Breast epithelium (tissue), 4 donors: ENCODE results near the gene TEAD2. TPM values are rescaled to one million over a fixed set of nuclear protein-coding genes. Genes with fewer than 3 reads are reported as not detected.

Experiments used
- DNase-seq, 2 donors: peaks; one replicate each; pipeline ENCODE4 v3.0.0-alpha.2; 2019; ENCODE audit warnings: low spot score in 2 of 2
- H3K27ac ChIP-seq, 2 donors: fragments of 200-600 bp; sonication (generic) in 1 of 2; one replicate each; pipeline ENCODE4 v1.5.1; 2016 to 2019; ENCODE audit warnings: mild to moderate bottlenecking in 1 of 2
- H3K27me3 ChIP-seq, 2 donors: fragments of 200-600 bp; sonication (generic) in 1 of 2; one replicate each; pipeline versions ENCODE4 v1.5.1 to v1.6.0; 2017 to 2019; ENCODE audit warnings: control low read depth in 1 of 2, mild to moderate bottlenecking in 1 of 2
- H3K36me3 ChIP-seq: fragments of 200-600 bp; one replicate; pipeline ENCODE4 v1.5.1; 2019
- H3K4me1 ChIP-seq, 2 donors: fragments of 200-600 bp; sonication (generic); one replicate each; pipeline ENCODE4 v1.5.1; 2016 to 2019; ENCODE audit warnings: control low read depth in 1 of 2
- H3K4me3 ChIP-seq, 3 donors: fragments of 200-600 bp; sonication (generic); 1 replicate in 2 of 3; 2 replicates in 1 of 3; pipeline ENCODE4 v1.5.1; 2016 to 2019; ENCODE audit warnings: mild to moderate bottlenecking in 3 of 3, moderate library complexity in 2 of 3
- H3K9me3 ChIP-seq, 2 donors: fragments of 200-600 bp; sonication (generic) in 1 of 2; one replicate each; pipeline ENCODE4 v1.5.1; 2016 to 2019; ENCODE audit warnings: control low read depth in 1 of 2
- CTCF ChIP-seq, 3 donors: fragments of 450-650 bp; IDR thresholded peaks; one replicate each; pipeline ENCODE4 v1.5.1; 2016 to 2017; ENCODE audit warnings: antibody characterized with exemption in 3 of 3, mild to moderate bottlenecking in 3 of 3, moderate library complexity in 3 of 3
- POLR2A ChIP-seq: fragments of 450-650 bp; IDR thresholded peaks from one replicate; pipeline ENCODE4 v1.6.1; 2016; ENCODE audit warnings: antibody characterized with exemption, mild to moderate bottlenecking, moderate library complexity
- POLR2AphosphoS5 ChIP-seq, 3 donors: sonication (generic); formaldehyde crosslinking; IDR thresholded peaks; one replicate each; pipeline ENCODE4 v1.6.1; 2017; ENCODE audit warnings: antibody characterized with exemption in 3 of 3
- intact Hi-C: fragments of 100-400 bp; cut with DNase I; formaldehyde crosslinking; loops from one replicate; pipeline ENCODE4 v1.15.1; 2023; ENCODE audit warnings: low total_unique reads
- total RNA-seq, 3 donors: library from RNA; depleted of rRNA; stranded (reverse); fragments of >200 nt; gene quantifications; one replicate each; pipeline ENCODE4 v1.1.0, GENCODE V29; 2016

The TEAD2 gene
- total RNA-seq, 3 donors from 2014 or later = 24.9 to 30.0 (median 25.1) TPM

- DNase-seq = no peak
- Histone ChIP-seq H3K4me1 (no peaks in the 10 kb centered on the region), H3K36me3 (no peaks in the 10 kb centered on the region), H3K27me3 (no peaks in the 10 kb centered on the region), H3K4me3 (no peak overlapping the region), H3K27ac (no peak overlapping the region), H3K9me3 (no peaks in the 10 kb centered on the region)
- intact Hi-C loops = no loop called here
- TF ChIP-seq POLR2A (no peak), CTCF (IDR thresholded peaks at IDR 0.05) (no peak), POLR2AphosphoS5 (IDR thresholded peaks at IDR 0.05) (no peak)
Measured at GRCh38 chr19:49398001-49398615, 35.9 kb upstream of the TEAD2 start.

GRCh38 chr19:49396738-49397505 lies 34.7 kb upstream of the TEAD2 start:
- intact Hi-C loops = no loop called here
- no peaks in the 10 kb centered on the region for H3K27me3 ChIP-seq
- H3K4me1 ChIP-seq = no peaks in the 10 kb centered on the region
- DNase-seq = no peak
- H3K27ac ChIP-seq = no peak overlapping the region
- H3K9me3 ChIP-seq = no peaks in the 10 kb centered on the region
- TF ChIP-seq POLR2AphosphoS5 (IDR thresholded peaks at IDR 0.05) = no peak
- TF ChIP-seq POLR2A = no peak
- no peak for TF ChIP-seq CTCF (IDR thresholded peaks at IDR 0.05)
- H3K36me3 ChIP-seq = no peaks in the 10 kb centered on the region
- H3K4me3 ChIP-seq = no peak overlapping the region

GRCh38 chr19:49395581-49396407 lies 33.6 kb upstream of the TEAD2 start:
- intact Hi-C loops = no loop called here
- Histone ChIP-seq H3K27ac (no peak overlapping the region), H3K27me3 (no peaks in the 10 kb centered on the region), H3K4me3 (no peak overlapping the region), H3K36me3 (no peaks in the 10 kb centered on the region), H3K9me3 (no peaks in the 10 kb centered on the region), H3K4me1 (no peaks in the 10 kb centered on the region)
- TF ChIP-seq CTCF (IDR thresholded peaks at IDR 0.05) (no peak), POLR2A (no peak), POLR2AphosphoS5 (IDR thresholded peaks at IDR 0.05) (no peak)
- no peak for DNase-seq

- no peak for DNase-seq
- Histone ChIP-seq H3K4me3 (no peak overlapping the region), H3K36me3 (no peaks in the 10 kb centered on the region), H3K27me3 (no peaks in the 10 kb centered on the region), H3K4me1 (no peaks in the 10 kb centered on the region), H3K27ac (no peak overlapping the region), H3K9me3 (no peaks in the 10 kb centered on the region)
- intact Hi-C loops = no loop called here
- TF ChIP-seq POLR2AphosphoS5 (IDR thresholded peaks at IDR 0.05) (no peak), CTCF (IDR thresholded peaks at IDR 0.05) (no peak), POLR2A (no peak)
Measured at GRCh38 chr19:49393881-49394280, 31.7 kb upstream of the TEAD2 start.
